ENCODE data around the gene ZNF529. TPM values are rescaled to one million over a fixed set of nuclear protein-coding genes. Genes with fewer than 3 reads are reported as not detected.

Gene ZNF529
- total RNA-seq, 6 experiments from 2014 or later = 5.5 to 8.7 (median 7.5) TPM

DNA sequence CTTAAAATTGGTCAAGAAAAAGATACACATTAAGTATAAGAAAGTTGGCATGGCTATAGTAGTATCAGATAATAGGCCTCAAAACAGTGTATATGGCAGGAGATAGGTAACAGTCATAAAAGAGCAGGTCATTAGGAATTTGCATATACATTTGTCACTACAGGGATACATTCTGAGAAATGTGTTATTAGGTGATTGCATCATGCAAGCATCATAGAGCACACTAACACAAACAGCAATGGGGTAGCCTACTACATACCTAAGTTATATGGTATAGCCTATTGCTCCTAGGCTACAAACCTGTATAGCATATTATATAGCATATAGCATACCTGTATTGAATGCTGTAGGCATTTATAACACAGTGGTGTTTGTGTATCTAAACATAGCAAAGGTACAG lies 6.2 kb upstream of the ZNF529 start:
- TF ChIP-seq, protein P1, sequence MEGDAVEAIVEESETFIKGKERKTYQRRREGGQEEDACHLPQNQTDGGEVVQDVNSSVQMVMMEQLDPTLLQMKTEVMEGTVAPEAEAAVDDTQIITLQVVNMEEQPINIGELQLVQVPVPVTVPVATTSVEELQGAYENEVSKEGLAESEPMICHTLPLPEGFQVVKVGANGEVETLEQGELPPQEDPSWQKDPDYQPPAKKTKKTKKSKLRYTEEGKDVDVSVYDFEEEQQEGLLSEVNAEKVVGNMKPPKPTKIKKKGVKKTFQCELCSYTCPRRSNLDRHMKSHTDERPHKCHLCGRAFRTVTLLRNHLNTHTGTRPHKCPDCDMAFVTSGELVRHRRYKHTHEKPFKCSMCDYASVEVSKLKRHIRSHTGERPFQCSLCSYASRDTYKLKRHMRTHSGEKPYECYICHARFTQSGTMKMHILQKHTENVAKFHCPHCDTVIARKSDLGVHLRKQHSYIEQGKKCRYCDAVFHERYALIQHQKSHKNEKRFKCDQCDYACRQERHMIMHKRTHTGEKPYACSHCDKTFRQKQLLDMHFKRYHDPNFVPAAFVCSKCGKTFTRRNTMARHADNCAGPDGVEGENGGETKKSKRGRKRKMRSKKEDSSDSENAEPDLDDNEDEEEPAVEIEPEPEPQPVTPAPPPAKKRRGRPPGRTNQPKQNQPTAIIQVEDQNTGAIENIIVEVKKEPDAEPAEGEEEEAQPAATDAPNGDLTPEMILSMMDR (IDR thresholded peaks at IDR 0.05) = no peak
- no peak for DNase-seq
- Mint-ChIP-seq H3K27ac (no peak overlapping the region), H3K9me3 (peaks cover 55% of the 10 kb centered on the region), H3K27me3 (ENCODE audit: insufficient read depth) (peaks cover 1% of the 10 kb centered on the region; the same call in 1 of the 2 replicates), H3K36me3 (ENCODE audit: low read depth) (peaks cover 79% of the 10 kb centered on the region), H3K4me3 (no peak overlapping the region), H3K4me1 (ENCODE audit: low read depth) (peaks cover 9% of the 10 kb centered on the region)

DNA sequence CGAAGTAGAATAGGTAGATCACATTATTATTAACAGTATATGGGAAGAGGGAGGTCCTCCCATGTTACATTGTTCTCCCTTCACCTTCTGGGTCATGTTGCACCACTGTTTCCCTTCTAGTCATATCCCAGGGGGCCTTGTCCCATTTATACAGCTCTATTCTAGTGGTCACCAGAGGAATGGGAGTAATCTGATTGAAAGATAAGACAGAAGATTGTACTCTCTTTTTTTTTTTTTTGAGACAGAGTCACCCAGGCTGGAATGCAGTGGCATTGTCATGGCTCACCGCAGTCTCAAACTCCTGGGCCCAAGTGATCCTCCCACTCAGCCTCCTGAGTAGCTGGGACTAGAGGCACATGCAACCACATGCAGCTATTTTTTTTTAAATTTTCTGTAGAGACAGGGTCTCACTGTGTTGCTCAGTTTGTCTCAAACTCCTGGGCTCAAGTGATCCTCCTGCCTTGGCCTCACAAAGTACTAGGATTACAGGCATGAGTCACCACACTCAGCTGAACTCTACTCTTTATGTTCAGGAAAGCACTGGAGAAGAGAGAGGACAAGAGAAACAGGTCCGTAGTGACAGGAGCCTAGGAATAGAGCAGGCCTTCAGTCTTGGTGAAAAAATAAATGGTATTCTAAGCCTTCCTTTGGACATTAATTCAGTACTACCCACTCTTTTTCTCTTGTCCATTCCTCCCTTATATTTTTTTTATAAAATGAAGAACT lies 4.3 kb upstream of the ZNF529 start:
- Mint-ChIP-seq H3K4me1 (ENCODE audit: low read depth) (peaks cover 22% of the 10 kb centered on the region), H3K9me3 (peaks cover 58% of the 10 kb centered on the region), H3K36me3 (ENCODE audit: low read depth) (peaks cover 84% of the 10 kb centered on the region), H3K27ac (no peak overlapping the region), H3K4me3 (no peak overlapping the region), H3K27me3 (ENCODE audit: insufficient read depth) (peaks cover 4% of the 10 kb centered on the region; the same call in 1 of the 2 replicates)
- TF ChIP-seq, protein P1 (IDR thresholded peaks at IDR 0.05) = no peak
- DNase-seq = no peak

DNA sequence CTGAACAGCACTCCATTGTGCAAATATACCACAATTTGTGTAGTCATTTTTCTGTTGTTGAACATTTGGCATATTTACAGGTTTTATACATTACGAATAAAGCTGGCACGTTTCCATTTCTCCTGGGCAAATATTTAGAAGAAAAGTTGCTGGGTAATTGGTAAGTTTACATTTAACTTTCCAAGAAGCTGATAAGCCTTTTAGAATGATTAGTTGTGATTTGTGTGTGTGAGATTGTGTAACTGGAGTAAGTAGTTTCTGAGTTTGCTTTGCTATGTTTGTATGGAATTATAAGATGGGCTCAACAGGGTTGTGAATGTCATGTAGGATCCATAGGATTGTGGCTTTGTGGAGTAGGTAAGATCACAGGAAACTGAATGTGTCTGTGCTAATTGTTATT lies 1.6 kb upstream of the ZNF529 start:
- H3K4me1 Mint-ChIP-seq (ENCODE audit: low read depth) = peaks cover 30% of the 10 kb centered on the region
- peaks cover 2% of the 10 kb centered on the region; the same call in 1 of the 2 replicates for H3K27me3 Mint-ChIP-seq (ENCODE audit: insufficient read depth)
- H3K4me3 Mint-ChIP-seq = peak overlapping the region; percentile 98
- H3K27ac Mint-ChIP-seq = peak overlapping the region; percentile 19; the same call in 1 of the 2 replicates
- DNase-seq = no peak
- TF ChIP-seq, protein P1 (IDR thresholded peaks at IDR 0.05) = no peak
- peaks cover 79% of the 10 kb centered on the region for H3K36me3 Mint-ChIP-seq (ENCODE audit: low read depth)
- peaks cover 40% of the 10 kb centered on the region for H3K9me3 Mint-ChIP-seq

DNA sequence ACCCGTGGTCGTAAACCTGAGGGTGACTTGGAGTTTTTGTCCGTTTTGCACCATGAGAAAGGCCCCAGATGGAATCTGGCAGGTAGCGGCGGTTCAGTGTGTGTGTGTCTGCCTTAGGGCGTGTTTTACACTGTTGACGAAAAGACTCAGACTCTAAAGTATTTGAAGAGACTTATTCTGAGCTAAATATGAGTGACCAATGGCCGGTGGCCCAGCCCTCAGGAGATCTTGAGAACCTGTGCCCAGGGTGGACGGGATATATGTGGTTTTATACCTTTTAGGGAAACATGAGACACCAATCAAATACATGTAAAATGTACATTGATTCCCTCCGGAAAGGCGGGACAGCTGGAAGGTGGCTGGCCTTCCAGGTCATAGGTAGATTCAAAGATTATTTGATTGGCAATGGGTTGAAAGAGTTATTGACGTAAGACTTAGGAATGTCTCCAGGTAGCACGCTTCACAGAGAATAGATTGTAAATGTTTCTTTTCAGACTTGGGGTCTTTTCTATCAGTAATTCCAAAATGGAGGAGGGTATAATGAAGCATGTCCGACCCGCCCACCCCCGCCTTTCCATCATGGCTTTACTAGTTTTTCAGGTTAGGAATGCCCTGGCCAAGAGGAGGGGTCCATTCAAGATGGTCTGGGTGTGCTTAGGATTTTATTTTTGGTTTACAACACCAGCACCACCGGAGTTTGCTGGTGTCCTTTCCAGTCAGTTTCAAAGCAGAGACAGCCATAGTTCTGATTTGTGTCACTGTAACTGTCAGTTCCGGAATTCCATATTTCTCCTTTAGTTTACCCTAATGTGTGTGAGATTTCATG lies 1.0 kb upstream of the ZNF529 start:
- DNase-seq = peak; percentile 20
- H3K36me3 Mint-ChIP-seq (ENCODE audit: low read depth) = peaks cover 79% of the 10 kb centered on the region
- TF ChIP-seq, protein P1 (IDR thresholded peaks at IDR 0.05) = no peak

DNA sequence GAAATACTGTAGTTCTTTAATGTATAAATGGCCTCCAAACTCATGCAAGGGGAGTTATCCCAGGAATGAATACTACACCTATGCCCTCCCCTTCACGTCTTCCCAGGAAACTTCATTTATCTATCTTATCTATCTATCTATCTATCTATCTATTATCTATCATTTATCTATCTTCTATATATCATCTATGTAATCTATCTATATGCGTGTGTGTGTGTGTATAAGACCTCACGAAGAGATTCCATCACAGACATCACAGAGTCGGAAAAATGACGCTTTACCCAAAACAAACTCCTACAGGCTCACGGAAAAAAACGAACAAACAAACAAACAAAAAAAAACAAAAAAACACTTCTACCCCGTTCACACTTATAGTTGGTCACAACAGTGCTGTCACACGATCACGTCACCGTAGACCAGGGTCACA lies 486 bp downstream of the ZNF529 start:
- Mint-ChIP-seq H3K27ac (peak overlapping the region; percentile 93), H3K4me3 (peak overlapping the region; percentile 98), H3K9me3 (peaks cover 44% of the 10 kb centered on the region), H3K4me1 (ENCODE audit: low read depth) (peaks cover 30% of the 10 kb centered on the region), H3K27me3 (ENCODE audit: insufficient read depth) (peaks cover 2% of the 10 kb centered on the region; the same call in 1 of the 2 replicates), H3K36me3 (ENCODE audit: low read depth) (peaks cover 89% of the 10 kb centered on the region)
- DNase-seq = no peak
- TF ChIP-seq, protein P1 (IDR thresholded peaks at IDR 0.05) = no peak

More for the DNA sequence above, 1.0 kb upstream of the ZNF529 start:
- peak overlapping the region; percentile 93 for H3K27ac Mint-ChIP-seq
- peaks cover 2% of the 10 kb centered on the region; the same call in 1 of the 2 replicates for H3K27me3 Mint-ChIP-seq (ENCODE audit: insufficient read depth)
- peaks cover 30% of the 10 kb centered on the region for H3K4me1 Mint-ChIP-seq (ENCODE audit: low read depth)
- peak overlapping the region; percentile 98 for H3K4me3 Mint-ChIP-seq
- H3K9me3 Mint-ChIP-seq = peaks cover 39% of the 10 kb centered on the region
